GM21381 (cell line): ENCODE results near the gene LARP6.

Experiments
- ATAC-seq: cut with Tn5 transposase; IDR thresholded peaks from one replicate; pipeline ENCODE4 v1.9.1; 2021; ENCODE audit warnings: mild to moderate bottlenecking, moderate library complexity; ENCODE audit not compliant: unreplicated experiment

The LARP6 gene

DNA sequence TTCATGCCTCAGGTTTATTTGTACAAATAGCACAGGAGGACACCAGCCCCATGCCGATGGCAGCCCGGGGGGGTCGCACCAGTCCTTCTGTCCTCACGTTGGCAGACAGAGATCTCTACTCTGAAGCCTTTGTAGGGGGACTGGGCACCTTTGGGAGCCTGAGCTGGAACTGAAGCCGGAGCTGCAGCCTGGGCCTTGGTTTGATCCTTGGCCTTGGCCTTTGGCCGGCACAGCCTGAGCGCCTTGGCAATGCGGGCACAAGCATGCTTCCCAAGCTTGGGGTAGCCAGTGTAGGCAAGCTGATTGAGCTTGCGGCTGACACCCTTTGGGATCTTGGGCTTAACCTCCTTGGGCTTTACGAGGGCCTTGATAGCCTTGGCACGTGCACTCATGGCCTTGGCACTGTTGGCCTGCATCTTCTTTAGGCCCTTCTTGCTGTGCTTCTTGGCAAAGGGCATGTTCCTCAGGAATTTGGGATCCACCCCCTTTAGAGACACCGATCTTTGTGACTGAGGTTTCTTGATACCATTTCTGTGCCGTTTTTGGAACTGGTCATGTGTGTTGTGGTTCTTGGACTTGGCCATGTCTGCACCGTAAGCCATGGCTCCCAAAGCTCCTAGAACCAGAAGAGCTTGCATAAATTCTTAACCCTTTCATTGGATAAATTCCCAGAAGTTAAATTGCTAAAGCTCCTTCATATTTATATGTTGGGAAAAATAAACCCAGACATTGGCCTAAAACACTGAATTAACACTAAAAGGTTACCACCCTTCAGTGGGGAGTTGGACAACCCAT lies 57.2 kb downstream of the LARP6 start:
- ATAC-seq = no peak

DNA sequence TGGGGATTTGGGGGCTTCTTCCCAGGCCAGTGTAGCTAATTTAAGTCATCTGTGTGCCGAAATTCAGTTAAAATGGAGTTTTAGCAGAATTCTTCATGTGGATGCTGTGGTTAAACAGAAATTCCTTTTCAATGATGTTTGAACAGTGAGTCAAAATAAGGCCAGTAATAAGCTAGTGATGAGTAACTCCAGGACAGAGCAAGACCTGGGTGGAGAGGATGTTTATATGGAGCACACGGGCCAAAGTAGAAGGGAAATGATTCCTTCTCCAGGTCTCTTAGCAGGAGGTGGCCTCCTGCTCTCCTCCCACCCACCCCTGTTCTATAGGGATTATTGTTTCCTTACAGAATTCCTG lies 58.7 kb downstream of the LARP6 start:
- no peak for ATAC-seq

DNA sequence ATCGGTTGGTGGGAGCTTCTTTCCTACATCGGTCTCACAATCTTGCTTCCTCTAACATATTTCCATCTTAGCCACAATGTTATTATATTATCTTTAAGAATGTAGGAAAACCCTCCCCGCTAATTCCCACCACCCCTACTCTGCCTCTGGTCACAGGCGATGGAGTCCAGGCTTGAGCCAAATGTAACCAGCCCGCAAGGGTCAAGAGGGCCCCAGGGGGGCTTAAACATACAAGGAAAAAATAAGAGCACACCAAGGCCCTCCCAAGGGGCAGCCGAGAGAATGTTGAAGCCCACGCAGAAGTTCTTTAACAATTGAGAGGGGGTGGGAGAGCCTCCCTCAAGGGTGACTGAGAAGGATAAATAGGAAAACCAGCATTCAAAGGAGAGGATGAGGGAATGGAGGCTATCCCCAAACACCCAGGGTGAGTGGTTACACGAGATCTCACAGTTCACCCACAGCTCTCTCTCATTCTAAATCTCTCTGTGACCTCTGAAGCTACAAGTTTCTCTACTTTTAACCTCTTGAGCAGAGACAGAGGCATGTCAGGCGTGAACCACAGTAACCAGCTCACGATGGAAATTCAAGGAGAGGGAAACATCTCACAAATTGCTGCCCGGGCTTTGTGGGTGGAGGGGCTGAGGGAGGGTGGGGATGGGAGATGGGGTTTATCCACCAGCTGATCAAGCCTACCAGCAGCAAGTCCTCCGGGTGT lies 59.2 kb downstream of the LARP6 start:
- ATAC-seq = no peak

- no peak for ATAC-seq
These were observed 60.3 kb downstream of the LARP6 start for GRCh38 chr15:70793694-70794093.

- no peak for ATAC-seq
These were observed 61.8 kb downstream of the LARP6 start for GRCh38 chr15:70792171-70792573.

GRCh38 chr15:70791259-70791658 lies 62.7 kb downstream of the LARP6 start:
- no peak for ATAC-seq

DNA sequence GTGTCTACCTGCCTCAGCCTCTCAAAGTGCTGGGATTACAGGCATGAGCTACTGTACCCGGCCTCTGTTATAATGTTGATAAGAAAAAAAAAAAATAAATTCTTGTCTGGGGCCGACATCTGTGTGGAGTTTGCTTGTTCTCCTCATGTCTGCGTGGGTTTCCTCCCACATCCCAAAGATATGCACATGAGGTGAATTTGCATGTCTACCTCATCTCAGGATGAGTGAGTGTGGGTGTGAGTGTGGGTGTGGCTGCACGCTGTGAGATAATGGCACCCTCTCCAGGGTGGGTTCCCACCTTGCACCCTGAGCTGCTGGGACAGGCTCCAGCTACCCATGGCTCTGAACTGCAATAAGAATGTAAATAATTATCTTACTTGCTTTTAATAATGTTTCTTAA lies 64.7 kb downstream of the LARP6 start:
- no peak for ATAC-seq

DNA sequence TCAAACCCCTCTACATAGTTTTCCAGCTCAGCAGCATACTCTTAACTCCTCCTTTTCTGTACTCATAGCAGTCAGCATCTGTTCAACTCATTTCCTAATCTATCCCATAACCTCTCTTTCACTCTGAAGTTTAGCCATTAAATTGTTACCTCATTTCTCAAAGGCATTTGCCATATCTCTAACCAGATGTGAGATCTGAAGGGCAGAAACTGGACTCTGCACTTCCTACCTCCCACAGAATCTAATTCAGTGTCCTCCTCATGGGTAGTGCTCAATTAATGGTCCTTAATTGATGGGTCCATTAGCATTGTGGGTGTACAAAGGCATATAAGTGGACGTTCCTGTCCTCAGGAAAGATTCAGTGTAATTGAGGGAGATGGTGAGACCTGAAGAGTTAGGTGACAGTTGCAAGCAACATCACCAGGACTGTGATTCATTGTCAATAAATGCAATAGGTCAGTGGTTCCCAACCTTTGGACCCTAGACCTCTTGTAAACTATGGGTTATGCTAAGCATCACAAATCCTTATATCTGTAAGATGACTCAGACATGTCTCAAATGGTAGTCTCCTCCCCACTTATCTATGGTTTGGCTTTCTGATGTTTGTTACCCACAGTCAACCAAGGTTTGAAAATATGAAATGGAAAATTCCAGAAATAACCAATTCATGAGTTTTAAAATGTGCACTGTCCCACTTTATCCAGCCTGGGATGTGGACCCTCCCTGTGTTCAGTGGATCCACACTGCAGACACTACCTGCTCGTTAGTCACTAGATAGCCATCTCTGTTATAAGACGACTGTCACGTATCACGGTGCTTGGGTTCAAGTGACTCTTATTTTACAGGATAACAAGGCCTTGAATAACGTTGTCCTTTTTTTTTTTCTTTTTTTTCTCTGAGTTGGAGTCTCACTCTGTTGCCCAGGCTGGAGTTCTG lies 65.6 kb downstream of the LARP6 start:
- no peak for ATAC-seq

GRCh38 chr15:70786996-70787395 lies 67.0 kb downstream of the LARP6 start:
- ATAC-seq = no peak

DNA sequence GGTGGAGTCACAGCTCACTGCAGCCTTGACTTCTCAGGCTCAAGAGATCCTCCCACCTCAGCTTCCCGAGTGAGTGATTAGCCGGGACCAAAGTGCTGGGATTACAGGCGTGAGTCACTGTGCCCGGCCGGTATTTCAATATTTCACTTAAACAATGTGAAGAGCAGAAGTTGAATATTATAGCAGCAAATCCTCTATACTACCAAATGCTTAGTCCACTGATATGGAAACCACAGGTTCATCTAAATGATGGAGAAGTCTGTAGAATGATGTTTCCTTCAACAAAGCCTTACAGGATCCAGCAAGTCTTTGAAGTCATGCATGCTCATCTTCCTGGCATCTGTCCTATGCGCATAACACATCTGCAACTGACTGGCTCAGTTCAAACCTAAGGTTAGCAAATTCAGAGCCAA lies 70.3 kb downstream of the LARP6 start:
- ATAC-seq = no peak

DNA sequence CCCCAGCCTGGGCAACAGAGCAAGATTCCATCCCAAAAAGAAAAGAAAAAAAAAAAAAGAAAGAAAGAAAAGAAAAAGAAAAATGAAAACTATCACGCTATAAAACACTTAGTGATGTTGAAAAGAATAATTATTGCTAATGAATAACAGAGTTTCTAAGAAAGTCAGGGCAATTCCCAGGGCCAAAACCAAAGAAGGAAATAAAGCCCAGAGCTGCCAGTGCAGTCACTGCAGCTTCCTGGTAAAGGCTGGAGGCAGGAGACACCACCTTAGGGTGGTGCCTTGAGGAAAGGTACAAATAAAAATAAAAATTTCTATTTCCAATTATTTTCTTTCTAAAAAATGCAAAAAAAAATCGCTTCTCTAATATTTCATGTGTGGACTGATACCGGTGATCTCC lies 70.9 kb downstream of the LARP6 start:
- no peak for ATAC-seq

DNA sequence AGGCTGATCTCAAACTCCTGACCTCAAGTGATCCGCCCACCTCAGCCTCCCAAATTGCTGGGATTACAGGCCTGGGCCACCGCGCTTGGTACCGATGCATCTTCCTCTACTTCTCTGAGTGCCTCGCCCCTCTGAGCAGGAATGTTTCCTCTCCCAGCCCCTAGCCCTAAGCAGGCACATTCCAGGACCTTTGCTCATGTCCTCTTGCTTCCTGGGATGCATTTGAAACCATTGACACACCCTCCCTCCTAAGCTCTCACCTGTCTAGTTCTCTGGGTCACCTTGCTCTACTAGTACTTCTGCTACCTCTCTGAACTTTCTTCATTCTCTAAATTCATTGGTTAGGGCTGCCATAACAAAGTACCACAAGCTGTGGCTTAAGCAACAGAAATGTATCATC lies 72.7 kb downstream of the LARP6 start:
- ATAC-seq = no peak
